Activated CD4-positive, alpha-beta T cell treated with anti-CD3 and anti-CD28 coated beads for 48 hours (primary cell): Measurements from ENCODE around the gene HRG.
"Not testable (repeated sequence)": the region's sequence is repeated elsewhere in the genome, so short reads cannot be mapped to it uniquely, and the experiment has no call there.

ENCODE experiments used
- DNase-seq: peaks from one replicate; pipeline ENCODE4 v3.0.0-alpha.2; 2020

HRG gene

GRCh38 chr3:186686475-186686874 lies 20.7 kb downstream of the HRG start:
- not testable (repeated sequence) for DNase-seq

DNA sequence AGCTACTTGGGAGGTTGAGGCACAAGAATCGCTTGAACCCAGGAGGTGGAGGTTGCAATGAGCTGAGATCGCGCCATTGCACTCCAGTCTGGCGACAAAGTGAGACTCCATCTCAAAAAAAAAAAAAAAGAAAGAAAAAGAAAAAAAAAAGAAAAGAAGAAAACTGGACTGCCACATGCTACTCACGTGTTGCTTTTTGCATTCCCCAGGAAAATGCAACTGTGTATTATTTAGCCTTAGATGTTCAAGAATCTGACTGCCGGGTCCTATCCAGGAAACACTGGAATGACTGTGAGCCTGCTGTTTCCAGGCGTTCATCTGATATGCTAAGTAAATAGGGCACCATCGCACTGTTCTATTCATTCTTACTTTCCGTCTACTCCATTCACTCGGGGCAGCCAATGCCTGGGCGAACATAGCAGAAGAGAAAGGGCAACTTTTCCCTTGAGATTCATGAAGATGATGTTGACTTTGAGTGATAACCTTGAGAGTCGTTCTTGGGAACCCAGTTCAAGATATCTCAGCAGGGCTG lies 21.4 kb downstream of the HRG start:
- no peak for DNase-seq

- not testable (repeated sequence) for DNase-seq
These were observed 24.5 kb downstream of the HRG start for GRCh38 chr3:186690304-186690703.

DNA sequence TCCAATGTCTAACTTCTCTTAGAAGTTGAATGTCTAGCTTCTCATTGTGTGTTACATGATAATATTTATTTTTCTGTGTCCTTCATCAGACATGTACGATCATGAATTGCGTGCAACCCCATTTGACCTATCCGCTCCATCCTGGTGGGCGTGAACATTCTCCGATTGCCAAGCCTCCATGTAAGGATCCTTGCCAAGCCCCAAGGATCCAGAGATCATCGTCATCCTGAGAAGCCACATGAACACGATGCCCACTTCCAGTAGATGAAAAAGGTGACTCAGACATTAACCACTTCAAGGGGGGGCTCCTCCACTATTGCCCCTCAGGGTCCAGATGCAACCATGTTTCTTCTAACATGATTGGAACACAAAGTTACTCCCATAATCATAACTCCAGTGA lies 25.9 kb downstream of the HRG start:
- DNase-seq: no peak

- no peak for DNase-seq
These were observed 28.0 kb downstream of the HRG start for GRCh38 chr3:186693843-186694242.

- DNase-seq: no peak
These were observed 28.6 kb downstream of the HRG start for GRCh38 chr3:186694288-186695032.

DNA sequence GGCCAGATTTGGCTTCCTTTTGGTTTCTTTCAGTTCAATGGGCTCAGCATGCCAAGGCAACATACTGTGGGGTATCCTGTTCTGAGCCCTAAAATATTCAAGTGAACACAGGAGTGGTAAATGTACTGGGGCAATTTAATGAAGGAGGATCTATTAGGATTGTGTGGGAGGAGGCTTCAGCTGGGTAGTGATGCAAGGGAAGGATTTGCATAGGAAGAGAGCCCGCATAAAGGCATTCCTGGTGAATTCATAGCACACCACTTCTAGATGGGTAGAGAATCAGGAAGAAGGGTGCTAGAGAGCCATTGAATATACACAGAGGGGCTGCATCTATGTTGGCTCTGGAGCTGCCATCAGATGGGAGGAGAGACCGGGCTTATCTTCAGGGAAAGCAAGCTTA lies 30.7 kb downstream of the HRG start:
- DNase-seq: no peak

GRCh38 chr3:186697510-186697909 lies 31.7 kb downstream of the HRG start:
- no peak for DNase-seq

DNA sequence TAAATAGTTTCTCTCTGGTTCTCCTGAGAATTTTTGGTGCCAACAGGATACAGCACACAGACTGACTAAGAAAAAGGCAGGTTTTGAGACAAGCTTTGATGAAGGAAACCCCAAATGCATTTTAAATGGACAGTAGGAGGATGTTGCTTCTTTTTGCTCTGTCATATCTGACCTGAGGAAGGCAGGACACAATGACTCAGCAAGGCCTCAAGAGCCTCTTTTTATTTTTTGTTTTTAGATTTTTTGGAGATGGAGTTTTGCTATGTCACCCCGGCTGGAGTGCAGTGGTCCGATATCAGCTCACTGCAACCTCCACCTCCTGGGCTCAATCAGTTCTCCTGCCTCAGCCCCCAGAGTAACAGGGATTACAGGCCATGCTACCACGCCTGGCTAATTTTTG lies 34.5 kb downstream of the HRG start:
- no peak for DNase-seq

DNA sequence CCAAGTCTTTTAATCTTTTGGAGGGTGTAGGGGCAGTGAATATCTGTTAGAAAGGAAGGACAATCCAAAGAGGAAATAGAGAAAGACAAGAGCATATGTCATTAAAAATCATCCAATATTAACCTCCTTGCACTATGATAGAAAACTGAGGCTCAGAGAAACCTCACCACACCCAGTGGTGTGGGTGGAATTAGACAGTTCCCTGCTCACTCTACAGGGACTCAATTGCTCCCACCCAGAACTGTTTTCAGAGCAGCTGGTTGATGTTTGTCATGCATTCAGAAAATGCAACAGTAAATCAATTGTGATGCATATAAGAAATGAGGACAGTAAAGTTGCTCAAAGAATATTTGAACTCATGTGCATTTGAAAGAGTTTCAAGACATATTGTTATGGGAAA lies 36.6 kb downstream of the HRG start:
- not testable (repeated sequence) for DNase-seq

- peak; percentile 66 for DNase-seq
These were observed 40.3 kb downstream of the HRG start for GRCh38 chr3:186705882-186706780.

DNA sequence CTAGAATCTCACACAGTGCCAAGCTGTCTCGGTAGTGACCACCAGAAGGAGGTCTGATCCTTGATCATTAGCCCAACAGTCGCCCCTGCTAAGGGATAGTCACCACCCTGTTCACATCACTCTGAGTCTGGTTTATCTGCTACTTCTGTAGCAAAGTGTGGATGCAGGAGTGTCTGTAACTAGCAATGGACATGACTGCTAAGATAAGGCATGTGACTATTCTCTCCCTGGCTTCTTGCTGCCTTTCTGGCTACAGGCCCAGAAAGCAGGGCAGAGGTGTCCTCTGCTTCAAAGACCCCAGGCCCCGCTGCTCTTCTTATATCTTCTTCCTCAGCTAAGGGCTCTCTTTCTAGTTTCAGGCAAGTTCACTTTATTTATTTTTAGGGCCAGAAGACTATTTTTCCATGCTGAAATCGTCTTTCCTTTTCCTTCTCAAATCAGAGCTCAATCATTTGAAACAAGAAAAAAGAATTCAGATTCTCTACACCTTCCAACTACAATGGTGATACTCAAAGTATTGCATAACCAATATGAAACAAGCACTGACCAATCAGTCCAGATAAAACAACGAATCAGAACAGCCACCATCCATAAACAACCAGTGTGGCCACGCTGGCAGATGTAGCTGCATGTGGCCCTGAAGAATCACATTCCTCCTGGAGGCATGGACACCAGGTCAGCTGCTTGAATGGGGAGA lies 43.3 kb downstream of the HRG start:
- DNase-seq: no peak

DNA sequence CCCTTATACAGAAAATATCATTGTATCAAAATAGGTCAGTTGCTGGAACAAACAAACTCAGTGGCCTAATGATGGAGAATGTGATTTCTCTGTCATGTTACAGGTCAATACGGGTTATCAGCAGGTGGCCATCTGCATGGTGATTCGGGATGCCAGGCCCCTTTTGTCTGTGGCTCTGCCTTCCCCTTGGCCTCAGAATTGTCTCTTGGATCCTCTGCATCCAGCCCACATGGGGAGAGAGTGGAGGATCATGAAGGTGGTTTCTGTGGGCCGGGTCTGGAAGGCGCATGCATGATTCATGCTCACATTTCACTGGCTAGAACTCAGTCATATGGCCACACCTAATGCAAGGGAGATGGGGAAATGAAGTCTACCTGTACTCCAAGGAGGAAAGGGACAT lies 44.9 kb downstream of the HRG start:
- not testable (repeated sequence) for DNase-seq

DNA sequence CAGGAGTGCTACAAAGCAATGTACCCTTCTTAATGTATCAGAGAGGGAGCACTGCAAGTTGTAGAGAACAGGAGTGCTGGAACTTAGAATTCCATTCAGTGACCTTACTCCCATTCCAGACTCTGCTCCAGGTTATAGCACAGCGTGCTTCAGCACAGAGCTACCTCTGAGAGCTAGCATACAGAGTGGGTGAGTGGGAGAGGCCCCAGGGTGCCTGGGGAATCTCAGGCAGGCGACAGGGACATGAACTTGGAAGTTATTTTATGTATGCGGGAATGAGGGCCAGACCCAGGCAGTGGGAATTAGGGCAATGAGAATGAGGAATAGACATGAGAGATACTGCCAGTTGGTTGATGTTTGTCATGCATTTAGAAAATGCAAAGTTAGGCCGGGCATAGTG lies 47.7 kb downstream of the HRG start:
- no peak for DNase-seq

- DNase-seq: no peak
These were observed 51.2 kb downstream of the HRG start, which contains the start of gene KNG1 for GRCh38 chr3:186717039-186717457. TSS of gene KNG1 (plus strand) at chr3:186717359. CDS start at chr3:186717543, 184 bp downstream.

GRCh38 chr3:186719945-186720739 lies 54.3 kb downstream of the HRG start:
- no peak for DNase-seq

DNA sequence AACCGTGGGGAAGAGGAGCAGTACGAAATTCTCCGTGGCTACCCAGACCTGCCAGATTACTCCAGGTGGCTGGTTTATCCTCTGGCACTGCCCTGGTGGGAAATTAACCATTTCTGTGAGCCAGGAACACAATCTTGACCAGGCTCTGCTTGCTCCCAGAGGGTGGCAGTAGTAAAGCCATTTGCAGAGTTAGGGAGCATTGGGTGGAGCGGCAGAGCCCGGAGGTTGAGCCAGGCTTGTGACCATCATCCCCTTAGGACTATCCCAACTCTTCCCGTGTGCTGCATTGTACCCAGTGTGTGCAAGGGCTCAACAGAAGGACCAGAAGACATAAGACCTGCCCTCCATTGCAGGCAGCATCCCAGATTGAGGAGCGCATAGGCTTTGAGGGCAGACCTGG lies 56.6 kb downstream of the HRG start:
- no peak for DNase-seq

- DNase-seq: no peak
These were observed 59.1 kb downstream of the HRG start for GRCh38 chr3:186724911-186725310.
